MM.1S (cell line): ENCODE data around the gene NTM.

Experiments used
- DNase-seq: peaks from one replicate; pipeline ENCODE4 v3.0.0-alpha.2; 2015
- H2AFZ ChIP-seq: fragments of 300-600 bp; sonication (generic); 2 replicates; pipeline ENCODE4 v1.6.0; 2016; ENCODE audit warnings: antibody characterized with exemption, low read length
- H3F3A ChIP-seq: fragments of 300-600 bp; sonication (generic); 2 replicates; pipeline ENCODE4 v1.6.1; 2016; ENCODE audit warnings: mild to moderate bottlenecking, antibody characterized with exemption, low read length, moderate library complexity, mixed read lengths; ENCODE audit not compliant: insufficient read depth
- H3K27ac ChIP-seq: fragments of 300-600 bp; sonication (generic); 2 replicates; pipeline ENCODE4 v1.5.1; 2016; ENCODE audit warnings: mild to moderate bottlenecking, low read length
- H3K27me3 ChIP-seq: fragments of 300-600 bp; sonication (generic); replicated peaks from 2 replicates; pipeline ENCODE4 v1.6.0; 2016; ENCODE audit warnings: low read length; ENCODE audit not compliant: insufficient read depth
- H3K36me3 ChIP-seq: fragments of 300-600 bp; sonication (generic); replicated peaks from 2 replicates; pipeline ENCODE4 v1.6.1; 2016; ENCODE audit warnings: mild to moderate bottlenecking, low read length, mixed read lengths; ENCODE audit not compliant: insufficient read depth
- H3K4me1 ChIP-seq: fragments of 300-600 bp; sonication (generic); 2 replicates; pipeline ENCODE4 v1.6.1; 2016; ENCODE audit warnings: low read length, mixed read lengths
- H3K4me2 ChIP-seq: fragments of 300-600 bp; sonication (generic); 2 replicates; pipeline ENCODE4 v1.6.0; 2016; ENCODE audit warnings: low read depth, low read length
- H3K4me3 ChIP-seq: fragments of 300-600 bp; sonication (generic); 2 replicates; pipeline ENCODE4 v1.5.1; 2016; ENCODE audit warnings: low read length, mixed read lengths
- H3K79me2 ChIP-seq: fragments of 300-600 bp; sonication (generic); 2 replicates; pipeline ENCODE4 v1.6.1; 2016; ENCODE audit warnings: mixed run types, low read length, mixed read lengths
- H3K9ac ChIP-seq: fragments of 300-600 bp; sonication (generic); 2 replicates; pipeline ENCODE4 v1.6.1; 2016; ENCODE audit warnings: low read length, mixed read lengths
- H3K9me2 ChIP-seq: fragments of 300-600 bp; sonication (generic); replicated peaks from 2 replicates; pipeline ENCODE4 v1.6.1; 2016; ENCODE audit warnings: mild to moderate bottlenecking, low read length, mixed read lengths; ENCODE audit not compliant: insufficient read depth
- H3K9me3 ChIP-seq: fragments of 300-600 bp; sonication (generic); replicated peaks from 2 replicates; pipeline ENCODE4 v1.6.1; 2016; ENCODE audit warnings: mild to moderate bottlenecking, low read length, mixed read lengths; ENCODE audit not compliant: insufficient read depth
- H4K20me1 ChIP-seq: fragments of 300-600 bp; sonication (generic); 2 replicates; pipeline ENCODE4 v1.6.1; 2016; ENCODE audit warnings: mild to moderate bottlenecking, low read length, moderate library complexity, mixed read lengths; ENCODE audit not compliant: insufficient read depth
- EZH2 ChIP-seq: fragments of 300-600 bp; sonication (generic); optimal IDR thresholded peaks from 2 replicates; pipeline ENCODE3; 2017; ENCODE audit warnings: low read depth, mild to moderate bottlenecking, antibody characterized with exemption, low read length, mixed read lengths
- EZH2phosphoT487 ChIP-seq: fragments of 300-600 bp; sonication (generic); IDR thresholded peaks from 2 replicates; pipeline ENCODE4 v1.6.1; 2018; ENCODE audit warnings: antibody characterized with exemption, low read length
- TF ChIP-seq, protein P1 (sequence below): fragments of 300-600 bp; sonication (generic); IDR thresholded peaks from 2 replicates; pipeline ENCODE4 v1.5.1; 2016; ENCODE audit warnings: antibody characterized with exemption, low read length, mixed read lengths

NTM gene

DNA sequence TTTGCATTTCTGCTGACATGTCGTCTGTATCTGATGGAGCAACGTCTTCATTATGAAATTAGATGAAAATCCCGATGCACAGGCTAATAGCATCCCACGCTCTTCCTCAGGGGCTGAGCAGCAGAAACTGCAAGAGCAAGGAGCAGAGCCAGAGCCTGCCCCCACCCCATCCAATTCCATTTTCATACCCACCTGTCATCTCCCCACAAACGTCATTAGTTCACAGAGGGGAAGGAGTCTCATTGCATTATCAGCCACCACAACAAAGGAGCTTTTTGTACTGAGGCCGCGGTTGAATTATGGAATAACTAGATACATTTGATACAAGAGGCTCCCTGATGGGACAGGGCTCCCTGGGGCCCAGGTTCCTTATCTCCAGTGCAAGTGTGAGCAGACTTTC lies 515.0 kb downstream of the NTM start:
- Histone ChIP-seq H3K9me3 (no peaks in the 10 kb centered on the region), H3K27ac (no peak overlapping the region), H3K4me3 (no peak overlapping the region), H3K79me2 (no peaks in the 10 kb centered on the region), H2AFZ (no peak overlapping the region), H3K4me1 (no peaks in the 10 kb centered on the region), H3K9me2 (no peaks in the 10 kb centered on the region), H3F3A (no peaks in the 10 kb centered on the region), H3K27me3 (no peaks in the 10 kb centered on the region), H3K9ac (no peak overlapping the region), H3K4me2 (no peak overlapping the region), H4K20me1 (no peaks in the 10 kb centered on the region), H3K36me3 (no peaks in the 10 kb centered on the region)
- TF ChIP-seq EZH2phosphoT487 (no peak), EZH2 (no peak)
- TF ChIP-seq, protein P1, sequence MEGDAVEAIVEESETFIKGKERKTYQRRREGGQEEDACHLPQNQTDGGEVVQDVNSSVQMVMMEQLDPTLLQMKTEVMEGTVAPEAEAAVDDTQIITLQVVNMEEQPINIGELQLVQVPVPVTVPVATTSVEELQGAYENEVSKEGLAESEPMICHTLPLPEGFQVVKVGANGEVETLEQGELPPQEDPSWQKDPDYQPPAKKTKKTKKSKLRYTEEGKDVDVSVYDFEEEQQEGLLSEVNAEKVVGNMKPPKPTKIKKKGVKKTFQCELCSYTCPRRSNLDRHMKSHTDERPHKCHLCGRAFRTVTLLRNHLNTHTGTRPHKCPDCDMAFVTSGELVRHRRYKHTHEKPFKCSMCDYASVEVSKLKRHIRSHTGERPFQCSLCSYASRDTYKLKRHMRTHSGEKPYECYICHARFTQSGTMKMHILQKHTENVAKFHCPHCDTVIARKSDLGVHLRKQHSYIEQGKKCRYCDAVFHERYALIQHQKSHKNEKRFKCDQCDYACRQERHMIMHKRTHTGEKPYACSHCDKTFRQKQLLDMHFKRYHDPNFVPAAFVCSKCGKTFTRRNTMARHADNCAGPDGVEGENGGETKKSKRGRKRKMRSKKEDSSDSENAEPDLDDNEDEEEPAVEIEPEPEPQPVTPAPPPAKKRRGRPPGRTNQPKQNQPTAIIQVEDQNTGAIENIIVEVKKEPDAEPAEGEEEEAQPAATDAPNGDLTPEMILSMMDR: no peak
- no peak for DNase-seq

GRCh38 chr11:131886201-131886600 lies 515.8 kb downstream of the NTM start:
- TF ChIP-seq EZH2: no peak
- TF ChIP-seq, protein P1: no peak
- no peak for TF ChIP-seq EZH2phosphoT487
- no peak overlapping the region for H3K4me3 ChIP-seq

DNA sequence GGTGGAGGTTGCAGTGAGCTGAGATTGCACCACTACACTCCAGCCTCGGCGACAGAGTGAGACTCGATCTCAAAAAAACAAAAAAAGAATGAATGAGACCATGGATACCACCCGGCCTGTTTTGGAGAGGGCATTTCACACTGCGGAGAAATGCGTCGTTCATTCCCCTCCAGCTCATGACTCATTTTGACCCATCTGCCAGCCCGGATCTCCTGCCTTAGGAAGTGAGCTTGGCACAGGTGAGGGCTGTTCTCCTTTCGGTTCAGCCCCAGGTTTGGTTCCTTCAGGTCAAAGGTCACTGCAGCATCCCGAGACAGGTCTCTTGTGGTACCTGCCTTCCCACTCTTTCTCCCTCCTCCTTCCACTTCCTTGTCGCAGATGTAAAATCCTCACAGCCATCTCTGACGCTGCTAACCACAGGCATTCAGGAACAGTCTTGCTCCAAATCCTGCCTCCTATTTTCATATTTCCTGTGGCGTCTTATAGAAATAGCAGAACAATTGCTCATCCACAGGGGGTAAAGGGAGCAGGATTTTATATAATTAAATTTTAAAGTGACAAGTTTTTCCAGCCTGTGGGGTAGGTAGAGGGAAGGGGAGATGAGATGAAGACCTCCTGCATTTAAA lies 517.9 kb downstream of the NTM start:
- Histone ChIP-seq H3K4me2 (no peak overlapping the region), H3K79me2 (no peaks in the 10 kb centered on the region), H3F3A (no peaks in the 10 kb centered on the region)

More at GRCh38 chr11:131886201-131886600, 515.8 kb downstream of the NTM start:
- Histone ChIP-seq H3K4me1 (no peaks in the 10 kb centered on the region), H3F3A (no peaks in the 10 kb centered on the region), H2AFZ (no peak overlapping the region), H3K9ac (no peak overlapping the region), H3K9me2 (no peaks in the 10 kb centered on the region), H3K79me2 (no peaks in the 10 kb centered on the region), H3K27me3 (no peaks in the 10 kb centered on the region), H4K20me1 (no peaks in the 10 kb centered on the region), H3K36me3 (no peaks in the 10 kb centered on the region), H3K9me3 (no peaks in the 10 kb centered on the region), H3K27ac (no peak overlapping the region), H3K4me2 (no peak overlapping the region)
- DNase-seq: no peak

More for the DNA sequence above, 517.9 kb downstream of the NTM start:
- TF ChIP-seq, protein P1: no peak
- TF ChIP-seq EZH2phosphoT487: no peak
- no peak for TF ChIP-seq EZH2
- no peak for DNase-seq
- Histone ChIP-seq H3K36me3 (no peaks in the 10 kb centered on the region), H3K4me3 (no peak overlapping the region), H3K9ac (no peak overlapping the region), H3K9me2 (no peaks in the 10 kb centered on the region), H2AFZ (no peak overlapping the region), H3K4me1 (no peaks in the 10 kb centered on the region), H3K27ac (no peak overlapping the region), H4K20me1 (no peaks in the 10 kb centered on the region), H3K9me3 (no peaks in the 10 kb centered on the region), H3K27me3 (no peaks in the 10 kb centered on the region)
